Kidney epithelial cell (primary cell): ENCODE results near the gene PVR. TPM values are rescaled to one million over a fixed set of nuclear protein-coding genes. Genes with fewer than 3 reads are reported as not detected.
"Not testable (repeated sequence)": the region's sequence is repeated elsewhere in the genome, so short reads cannot be mapped to it uniquely, and the experiment has no call there.

ENCODE experiments used
- DNase-seq: peaks from one replicate; pipeline ENCODE4 v3.0.0-alpha.2; 2010; ENCODE audit warnings: low read depth
- H3K27me3 ChIP-seq: 2 replicates; pipeline ENCODE4 v1.6.0; 2011; ENCODE audit warnings: low read length; ENCODE audit not compliant: control insufficient read depth, insufficient read depth
- H3K36me3 ChIP-seq: 2 replicates; pipeline ENCODE4 v1.5.1; 2011; ENCODE audit warnings: low read length; ENCODE audit not compliant: control insufficient read depth, insufficient read depth
- H3K4me3 ChIP-seq: 2 replicates; pipeline ENCODE4 v1.5.1; 2011; ENCODE audit warnings: low read depth, mild to moderate bottlenecking, control low read depth, low read length
- total RNA-seq: library from RNA; depleted of rRNA; stranded (reverse); fragments of >200 nt; gene quantifications from 2 replicates; pipeline ENCODE4 v1.2.3, GENCODE V29; 2015
- TF ChIP-seq, protein P1 (sequence below): IDR thresholded peaks from 2 replicates; pipeline ENCODE4 v1.5.1; 2011; ENCODE audit warnings: mild to moderate bottlenecking, moderate library complexity, low read length, control low read depth, inconsistent platforms; ENCODE audit not compliant: insufficient read depth, poor library complexity, severe bottlenecking

PVR gene
- total RNA-seq, 1 donor from 2014 or later = 176 TPM

DNA sequence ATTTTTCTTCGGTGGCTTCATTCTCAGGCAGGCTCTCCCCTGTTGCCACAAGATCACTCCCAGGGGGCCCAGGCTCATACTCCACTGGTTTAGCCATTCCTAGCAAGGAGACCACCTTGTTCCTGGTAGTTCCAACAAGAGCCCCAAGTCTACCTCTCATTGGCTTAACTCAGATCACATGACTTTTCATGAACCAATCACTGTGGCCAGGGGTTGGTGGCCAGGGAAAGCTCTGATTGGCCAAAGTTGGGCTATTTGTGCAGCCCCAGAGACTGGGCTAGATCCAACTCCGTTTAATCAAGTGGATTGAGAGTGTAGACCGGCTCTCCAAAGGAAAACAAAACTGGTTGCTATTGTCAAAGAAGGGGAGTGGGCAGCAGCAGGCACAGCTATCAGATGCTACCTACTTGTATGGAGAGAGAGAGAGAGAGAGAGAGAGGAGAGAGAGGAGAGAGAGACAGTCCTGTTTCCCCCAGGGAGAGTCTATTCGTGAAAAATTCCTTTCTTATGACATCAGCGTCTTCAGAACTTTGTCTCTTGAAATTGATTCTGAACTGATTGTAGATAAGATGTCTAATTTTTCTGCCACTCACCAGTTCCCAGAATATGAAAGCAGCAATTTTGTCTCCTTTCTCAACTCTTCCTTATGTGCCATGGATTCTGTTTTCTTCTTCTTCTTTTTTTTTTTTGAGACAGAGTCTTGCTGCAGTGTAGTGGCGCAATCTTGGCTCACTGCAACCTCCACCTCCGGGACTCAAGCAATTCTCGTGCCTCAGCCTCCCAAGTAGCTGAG lies 33.5 kb downstream of the PVR start:
- H3K27me3 ChIP-seq = no peaks in the 10 kb centered on the region
- TF ChIP-seq, protein P1, sequence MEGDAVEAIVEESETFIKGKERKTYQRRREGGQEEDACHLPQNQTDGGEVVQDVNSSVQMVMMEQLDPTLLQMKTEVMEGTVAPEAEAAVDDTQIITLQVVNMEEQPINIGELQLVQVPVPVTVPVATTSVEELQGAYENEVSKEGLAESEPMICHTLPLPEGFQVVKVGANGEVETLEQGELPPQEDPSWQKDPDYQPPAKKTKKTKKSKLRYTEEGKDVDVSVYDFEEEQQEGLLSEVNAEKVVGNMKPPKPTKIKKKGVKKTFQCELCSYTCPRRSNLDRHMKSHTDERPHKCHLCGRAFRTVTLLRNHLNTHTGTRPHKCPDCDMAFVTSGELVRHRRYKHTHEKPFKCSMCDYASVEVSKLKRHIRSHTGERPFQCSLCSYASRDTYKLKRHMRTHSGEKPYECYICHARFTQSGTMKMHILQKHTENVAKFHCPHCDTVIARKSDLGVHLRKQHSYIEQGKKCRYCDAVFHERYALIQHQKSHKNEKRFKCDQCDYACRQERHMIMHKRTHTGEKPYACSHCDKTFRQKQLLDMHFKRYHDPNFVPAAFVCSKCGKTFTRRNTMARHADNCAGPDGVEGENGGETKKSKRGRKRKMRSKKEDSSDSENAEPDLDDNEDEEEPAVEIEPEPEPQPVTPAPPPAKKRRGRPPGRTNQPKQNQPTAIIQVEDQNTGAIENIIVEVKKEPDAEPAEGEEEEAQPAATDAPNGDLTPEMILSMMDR = no peak
- no peaks in the 10 kb centered on the region for H3K36me3 ChIP-seq
- no peak for DNase-seq
- H3K4me3 ChIP-seq = no peak overlapping the region

DNA sequence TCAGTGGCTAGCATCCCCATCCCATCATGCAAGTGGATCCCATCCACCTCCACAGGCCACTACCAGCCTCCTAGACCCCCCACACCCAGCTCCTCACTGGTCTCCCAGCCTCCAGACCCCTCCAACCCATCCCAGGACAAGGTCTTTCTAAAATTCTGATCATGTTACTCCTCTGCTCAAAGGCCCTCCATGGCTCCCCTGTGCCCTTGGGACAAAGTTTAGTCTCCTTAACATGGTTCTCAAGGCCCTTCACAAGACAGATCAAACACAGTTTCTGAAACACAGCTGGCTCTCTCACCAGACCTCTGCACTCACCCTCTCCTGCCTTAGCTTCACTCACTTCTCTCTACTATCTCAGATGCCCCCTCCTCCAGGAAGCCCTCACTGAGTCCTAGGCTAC lies 36.8 kb downstream of the PVR start:
- H3K4me3 ChIP-seq = no peak overlapping the region
- H3K27me3 ChIP-seq = no peaks in the 10 kb centered on the region
- no peaks in the 10 kb centered on the region for H3K36me3 ChIP-seq
- TF ChIP-seq, protein P1 = no peak
- no peak for DNase-seq

DNA sequence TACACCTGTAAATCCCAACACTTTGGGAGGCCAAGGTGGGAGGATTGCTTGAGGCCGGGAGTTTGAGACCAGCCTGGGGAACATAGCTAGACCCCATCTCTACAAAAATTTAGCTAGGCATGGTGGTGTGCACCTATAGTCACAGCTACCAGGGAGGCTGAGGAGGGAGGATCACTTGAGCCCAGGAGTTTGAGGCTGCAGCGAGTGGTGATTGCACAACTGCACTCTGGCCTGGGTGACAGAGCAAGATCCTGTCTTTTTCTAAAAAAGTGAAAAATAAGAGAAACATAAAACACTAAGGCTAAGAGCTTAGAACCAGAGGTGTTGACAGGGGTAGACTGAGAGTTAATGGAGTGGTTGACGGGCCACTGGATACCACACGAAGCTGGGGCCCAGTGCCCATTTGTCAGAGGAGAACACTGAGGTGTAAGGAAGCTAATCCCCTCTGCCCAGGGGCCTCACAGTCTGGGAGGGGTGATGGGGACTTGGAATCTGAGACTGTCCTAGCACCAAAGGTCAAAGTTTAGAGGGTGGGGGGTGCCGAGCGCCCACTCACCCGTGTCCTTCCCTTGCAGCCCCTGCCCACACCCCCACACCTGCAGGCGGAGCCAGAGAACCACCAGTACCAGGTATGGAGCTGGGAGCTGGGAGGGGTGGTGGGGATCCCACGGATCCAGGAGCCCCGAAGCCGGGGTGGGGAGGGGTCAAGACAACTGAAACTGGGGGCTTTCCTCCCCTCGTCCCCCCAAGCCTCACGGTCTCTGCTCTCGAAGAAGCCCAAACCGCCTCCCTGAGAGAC lies 38.5 kb downstream of the PVR start:
- H3K36me3 ChIP-seq = no peaks in the 10 kb centered on the region
- no peak overlapping the region for H3K4me3 ChIP-seq
- no peak for DNase-seq
- H3K27me3 ChIP-seq = no peaks in the 10 kb centered on the region
- TF ChIP-seq, protein P1 = no peak

DNA sequence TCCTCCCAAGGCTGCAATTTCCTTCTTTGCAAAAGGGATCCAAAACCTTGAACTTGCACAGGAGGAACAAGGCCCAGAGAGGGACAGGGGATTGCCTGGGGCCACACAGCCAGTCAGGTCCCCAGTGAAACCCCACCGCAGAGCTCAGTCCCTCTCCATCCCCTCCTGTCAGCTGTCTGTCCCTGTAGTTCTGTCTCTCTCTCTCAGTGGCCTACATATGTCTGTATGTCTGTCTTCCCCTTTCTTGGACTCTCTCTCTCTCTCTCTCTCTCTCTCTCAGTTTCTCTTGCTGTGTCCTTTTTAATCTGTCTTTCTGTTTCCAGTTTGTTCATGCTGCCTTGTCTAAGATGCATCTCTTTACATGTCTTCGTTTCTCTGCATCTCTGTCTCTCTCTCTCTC lies 39.1 kb downstream of the PVR start:
- no peaks in the 10 kb centered on the region for H3K36me3 ChIP-seq
- TF ChIP-seq, protein P1 = no peak

DNA sequence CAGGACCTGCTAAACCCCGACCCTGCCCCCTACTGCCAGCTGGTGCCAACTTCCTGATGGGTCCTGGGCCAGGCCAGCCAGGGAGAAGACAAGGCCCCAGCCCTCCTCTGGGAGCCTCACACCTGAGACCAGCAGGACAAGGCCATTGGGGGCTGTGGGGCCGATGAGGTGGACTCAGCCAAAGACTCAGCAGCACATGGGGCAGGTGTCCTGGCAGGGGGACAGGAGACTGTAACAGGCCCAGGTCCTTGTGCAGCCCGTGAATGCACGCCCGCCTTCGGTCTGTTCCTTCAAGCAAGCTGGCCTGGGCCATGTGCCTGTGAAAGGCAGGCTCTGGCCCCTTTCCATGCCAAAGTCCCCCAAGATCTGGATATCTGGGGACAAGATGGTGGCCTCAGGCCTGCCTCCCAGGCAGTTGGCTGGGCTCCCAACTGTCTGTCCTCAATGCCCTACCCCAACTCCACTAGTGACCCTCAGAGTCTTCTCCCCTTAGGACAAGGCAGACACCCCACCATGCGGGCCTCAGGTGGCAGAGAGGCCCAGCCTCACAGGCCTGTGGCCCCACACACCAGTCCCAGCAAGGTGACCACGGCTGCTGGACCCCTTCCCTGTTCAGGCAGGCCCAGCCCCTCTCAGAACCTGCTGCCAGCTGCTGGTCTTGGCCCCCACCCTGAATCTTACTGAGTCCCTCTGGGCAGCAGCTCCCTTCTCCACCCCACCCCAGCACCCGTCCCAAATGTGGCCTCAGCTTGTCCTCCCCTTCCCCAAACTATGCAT lies 39.9 kb downstream of the PVR start:
- TF ChIP-seq, protein P1 = no peak
- H3K4me3 ChIP-seq = no peak overlapping the region
- DNase-seq = no peak
- no peaks in the 10 kb centered on the region for H3K36me3 ChIP-seq
- no peaks in the 10 kb centered on the region for H3K27me3 ChIP-seq

More for the DNA sequence above, 39.1 kb downstream of the PVR start:
- H3K27me3 ChIP-seq = no peaks in the 10 kb centered on the region
- no peak for DNase-seq
- H3K4me3 ChIP-seq = no peak overlapping the region

DNA sequence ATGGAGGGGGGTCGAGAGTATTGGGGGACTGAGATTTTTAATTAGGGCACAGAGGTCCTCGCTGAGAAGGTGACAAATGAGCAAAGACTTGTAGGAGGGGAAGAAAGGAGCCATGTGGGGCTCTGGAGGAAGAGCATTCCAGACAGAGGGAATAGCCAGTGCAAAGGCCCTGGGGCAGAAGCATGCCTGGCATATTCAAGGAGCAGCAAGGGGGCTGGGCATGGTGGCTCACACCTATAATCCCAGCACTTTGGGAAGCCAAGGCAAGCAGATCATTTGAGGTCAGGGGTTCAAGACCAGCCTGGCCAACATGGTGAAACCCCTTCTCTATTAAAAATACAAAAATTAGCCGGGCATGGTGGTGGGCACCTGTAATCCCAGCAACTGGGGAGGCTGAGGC lies 40.7 kb downstream of the PVR start:
- not testable (repeated sequence) for H3K27me3 ChIP-seq, H3K36me3 ChIP-seq, H3K4me3 ChIP-seq, DNase-seq
